HEK293 (cell line): ENCODE data around the gene FAF2.

Experiments
- CTCF ChIA-PET: fragments of 350-600 bp; formaldehyde crosslinking; extraction: SDS; loops from one replicate; lab custom pipeline; 2021; ENCODE audit warnings: antibody characterized with exemption; lab: Yijun Ruan, JAX
- POLR2A ChIA-PET: fragments of 300-600 bp; formaldehyde crosslinking; extraction: SDS; loops from one replicate; lab custom pipeline; 2020; ENCODE audit warnings: antibody characterized with exemption, inconsistent platforms; lab: Yijun Ruan, JAX
- H3K27ac ChIP-seq: fragments of 200-500 bp; sonication (Bioruptor generic); 2 replicates; pipeline ENCODE4 v1.5.1; 2014; ENCODE audit warnings: low read depth, low read length, control low read depth, inconsistent platforms; ENCODE audit errors: extremely low read depth
- H3K36me3 ChIP-seq, 2 experiments: fragments of 200-500 bp in 1 of 2; sonication (Bioruptor generic) in 1 of 2; 1 replicate in 1 of 2; 2 replicates in 1 of 2; pipeline ENCODE4 v1.5.1; 2014 to 2017; ENCODE audit warnings: inconsistent platforms in 2 of 2, low read length in 2 of 2; ENCODE audit not compliant: control insufficient read depth in 2 of 2, insufficient read depth in 1 of 2
- H3K4me1 ChIP-seq: fragments of 200-500 bp; sonication (Bioruptor generic); 2 replicates; pipeline ENCODE4 v1.5.1; 2014; ENCODE audit warnings: mild to moderate bottlenecking, low read length, inconsistent platforms; ENCODE audit not compliant: control insufficient read depth, insufficient read depth
- H3K4me3 ChIP-seq: 2 replicates; pipeline ENCODE4 v1.5.1; 2011; ENCODE audit warnings: low read depth, mild to moderate bottlenecking, control low read depth, low read length, moderate library complexity
- H3K9me3 ChIP-seq: fragments of 200-500 bp; sonication (Bioruptor generic); 2 replicates; pipeline ENCODE4 v1.5.1; 2014; ENCODE audit warnings: low read depth, low read length, inconsistent platforms; ENCODE audit not compliant: control insufficient read depth, insufficient read depth
- EGR2 ChIP-seq: fragments of 450-650 bp; formaldehyde crosslinking; IDR thresholded peaks from 2 replicates; pipeline ENCODE4 v1.5.1; 2016; ENCODE audit warnings: low read depth, missing biosample characterization, missing genetic modification characterization
- KLF16 ChIP-seq: fragments of 450-650 bp; formaldehyde crosslinking; IDR thresholded peaks from 2 replicates; pipeline ENCODE4 v1.5.1; 2017; ENCODE audit warnings: missing biosample characterization, missing genetic modification characterization
- MYNN ChIP-seq: fragments of 450-650 bp; formaldehyde crosslinking; IDR thresholded peaks from 2 replicates; pipeline ENCODE4 v1.5.1; 2016; ENCODE audit warnings: missing biosample characterization, missing genetic modification characterization, borderline replicate concordance
- SCRT2 ChIP-seq: fragments of 450-650 bp; formaldehyde crosslinking; IDR thresholded peaks from 2 replicates; pipeline ENCODE4 v1.5.1; 2016; ENCODE audit warnings: missing biosample characterization, missing genetic modification characterization
- SETDB1 ChIP-seq: IDR thresholded peaks from one replicate; pipeline ENCODE4 v1.6.1; 2017; ENCODE audit warnings: mild to moderate bottlenecking, low read length, moderate library complexity, mixed read lengths; ENCODE audit not compliant: insufficient read length
- ZNF112 ChIP-seq: fragments of 450-650 bp; formaldehyde crosslinking; IDR thresholded peaks from 2 replicates; pipeline ENCODE4 v1.5.0; 2017; ENCODE audit warnings: missing biosample characterization, missing genetic modification characterization
- ZNF239 ChIP-seq: fragments of 450-650 bp; formaldehyde crosslinking; IDR thresholded peaks from 2 replicates; pipeline ENCODE4 v1.5.1; 2016; ENCODE audit warnings: missing biosample characterization, missing genetic modification characterization
- ZNF341 ChIP-seq: fragments of 450-650 bp; formaldehyde crosslinking; IDR thresholded peaks from 2 replicates; pipeline ENCODE4; 2016; ENCODE audit warnings: low read depth, missing biosample characterization, missing genetic modification characterization
- ZNF529 ChIP-seq: fragments of 450-650 bp; formaldehyde crosslinking; IDR thresholded peaks from 2 replicates; pipeline ENCODE4 v1.5.1; 2017; ENCODE audit warnings: missing genetic modification characterization, missing biosample characterization; ENCODE audit not compliant: insufficient replicate concordance
- ZNF530 ChIP-seq: fragments of 450-650 bp; formaldehyde crosslinking; IDR thresholded peaks from 2 replicates; pipeline ENCODE4 v1.5.1; 2016; ENCODE audit warnings: low read depth, missing biosample characterization, missing genetic modification characterization
- ZNF623 ChIP-seq: fragments of 450-650 bp; formaldehyde crosslinking; IDR thresholded peaks from 2 replicates; pipeline ENCODE4 v1.5.1; 2016; ENCODE audit warnings: missing biosample characterization, missing genetic modification characterization
- ZNF626 ChIP-seq: fragments of 450-650 bp; sonication (Bioruptor Pico); formaldehyde crosslinking; IDR thresholded peaks from 2 replicates; pipeline ENCODE4 v1.5.1; 2018; ENCODE audit warnings: missing biosample characterization, missing genetic modification characterization, inconsistent platforms
- TF ChIP-seq, protein P1 (sequence below): fragments of 450-650 bp; formaldehyde crosslinking; IDR thresholded peaks from 2 replicates; pipeline ENCODE4 v1.5.1; 2016; ENCODE audit warnings: missing biosample characterization, missing genetic modification characterization, borderline replicate concordance
- TF ChIP-seq, protein P2 (sequence below): fragments of 450-650 bp; IDR thresholded peaks from 2 replicates; pipeline ENCODE4 v1.5.1; 2018; ENCODE audit warnings: missing biosample characterization, missing genetic modification characterization
- TF ChIP-seq, protein P3 (sequence below): fragments of 450-650 bp; formaldehyde crosslinking; IDR thresholded peaks from 2 replicates; pipeline ENCODE4 v1.5.1; 2016; ENCODE audit warnings: missing biosample characterization, missing genetic modification characterization
- TF ChIP-seq, protein P4 (sequence below): fragments of 450-650 bp; formaldehyde crosslinking; IDR thresholded peaks from 2 replicates; pipeline ENCODE4 v1.5.1; 2017; ENCODE audit warnings: missing biosample characterization, missing genetic modification characterization

Gene FAF2

DNA sequence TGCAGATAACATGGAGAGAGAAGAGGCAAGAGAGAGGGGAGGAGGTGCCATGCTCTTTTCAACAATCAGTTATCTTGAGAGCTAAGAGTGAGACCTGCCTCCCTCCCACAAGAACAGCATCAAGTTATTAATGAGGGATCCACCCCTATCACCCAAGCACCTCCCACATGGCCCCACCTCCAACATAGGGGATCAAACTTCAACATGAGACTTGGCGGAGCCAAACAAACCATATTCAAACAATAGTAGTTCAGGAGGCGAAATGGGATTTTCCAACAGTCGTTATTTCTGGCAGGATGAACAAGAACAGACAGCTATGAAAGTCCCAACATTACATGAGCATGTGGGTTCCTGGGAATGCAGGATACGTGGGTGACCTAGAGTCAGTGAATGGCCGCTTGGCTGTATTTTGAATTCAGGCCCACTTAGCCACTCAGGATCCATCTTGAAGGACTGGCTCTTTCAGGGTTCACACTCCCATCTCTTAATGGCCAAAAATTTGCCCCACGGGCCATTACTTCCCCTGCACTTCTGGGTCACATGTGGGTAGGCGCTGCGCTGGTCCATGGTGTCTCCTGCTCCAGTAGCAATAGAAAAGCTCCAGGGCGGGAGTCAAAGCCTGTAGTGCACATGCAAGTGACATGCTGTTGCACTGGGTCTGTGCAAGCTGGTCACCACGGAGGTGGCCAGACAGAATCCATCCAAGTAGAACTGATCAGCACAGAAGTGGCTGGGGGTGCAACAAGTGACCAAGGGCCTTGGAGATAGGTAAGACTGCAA is 7.1 kb upstream of the FAF2 start:
- Histone ChIP-seq H3K36me3 (no peaks in the 10 kb centered on the region), H3K27ac (no peak overlapping the region), H3K4me3 (no peak overlapping the region), H3K9me3 (no peaks in the 10 kb centered on the region), H3K4me1 (no peaks in the 10 kb centered on the region)
- POLR2A ChIA-PET, result interaction anchor here (0.6 kb wide), 1 partner anchor 79 kb away, joined by 3 read pairs; no protein-coding TSS in a partner anchor
- CTCF ChIA-PET, result interaction anchor here (0.6 to 1.6 kb wide), 3 partner anchors 24 to 132 kb away, joined by 3 to 4 read pairs (median 4); no protein-coding TSS in a partner anchor
- TF ChIP-seq, protein P1, sequence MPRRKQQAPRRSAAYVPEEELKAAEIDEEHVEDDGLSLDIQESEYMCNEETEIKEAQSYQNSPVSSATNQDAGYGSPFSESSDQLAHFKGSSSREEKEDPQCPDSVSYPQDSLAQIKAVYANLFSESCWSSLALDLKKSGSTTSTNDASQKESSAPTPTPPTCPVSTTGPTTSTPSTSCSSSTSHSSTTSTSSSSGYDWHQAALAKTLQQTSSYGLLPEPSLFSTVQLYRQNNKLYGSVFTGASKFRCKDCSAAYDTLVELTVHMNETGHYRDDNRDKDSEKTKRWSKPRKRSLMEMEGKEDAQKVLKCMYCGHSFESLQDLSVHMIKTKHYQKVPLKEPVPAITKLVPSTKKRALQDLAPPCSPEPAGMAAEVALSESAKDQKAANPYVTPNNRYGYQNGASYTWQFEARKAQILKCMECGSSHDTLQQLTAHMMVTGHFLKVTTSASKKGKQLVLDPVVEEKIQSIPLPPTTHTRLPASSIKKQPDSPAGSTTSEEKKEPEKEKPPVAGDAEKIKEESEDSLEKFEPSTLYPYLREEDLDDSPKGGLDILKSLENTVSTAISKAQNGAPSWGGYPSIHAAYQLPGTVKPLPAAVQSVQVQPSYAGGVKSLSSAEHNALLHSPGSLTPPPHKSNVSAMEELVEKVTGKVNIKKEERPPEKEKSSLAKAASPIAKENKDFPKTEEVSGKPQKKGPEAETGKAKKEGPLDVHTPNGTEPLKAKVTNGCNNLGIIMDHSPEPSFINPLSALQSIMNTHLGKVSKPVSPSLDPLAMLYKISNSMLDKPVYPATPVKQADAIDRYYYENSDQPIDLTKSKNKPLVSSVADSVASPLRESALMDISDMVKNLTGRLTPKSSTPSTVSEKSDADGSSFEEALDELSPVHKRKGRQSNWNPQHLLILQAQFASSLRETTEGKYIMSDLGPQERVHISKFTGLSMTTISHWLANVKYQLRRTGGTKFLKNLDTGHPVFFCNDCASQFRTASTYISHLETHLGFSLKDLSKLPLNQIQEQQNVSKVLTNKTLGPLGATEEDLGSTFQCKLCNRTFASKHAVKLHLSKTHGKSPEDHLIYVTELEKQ (tag by site-specific recombination), result no peak
- no peak for TF ChIP-seq ZNF112 (tag by site-specific recombination)
- TF ChIP-seq, protein P2, sequence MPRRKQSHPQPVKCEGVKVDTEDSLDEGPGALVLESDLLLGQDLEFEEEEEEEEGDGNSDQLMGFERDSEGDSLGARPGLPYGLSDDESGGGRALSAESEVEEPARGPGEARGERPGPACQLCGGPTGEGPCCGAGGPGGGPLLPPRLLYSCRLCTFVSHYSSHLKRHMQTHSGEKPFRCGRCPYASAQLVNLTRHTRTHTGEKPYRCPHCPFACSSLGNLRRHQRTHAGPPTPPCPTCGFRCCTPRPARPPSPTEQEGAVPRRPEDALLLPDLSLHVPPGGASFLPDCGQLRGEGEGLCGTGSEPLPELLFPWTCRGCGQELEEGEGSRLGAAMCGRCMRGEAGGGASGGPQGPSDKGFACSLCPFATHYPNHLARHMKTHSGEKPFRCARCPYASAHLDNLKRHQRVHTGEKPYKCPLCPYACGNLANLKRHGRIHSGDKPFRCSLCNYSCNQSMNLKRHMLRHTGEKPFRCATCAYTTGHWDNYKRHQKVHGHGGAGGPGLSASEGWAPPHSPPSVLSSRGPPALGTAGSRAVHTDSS (tag by site-specific recombination), result no peak
- TF ChIP-seq SETDB1, result no peak
- TF ChIP-seq ZNF623 (tag by site-specific recombination), result no peak
- 0 out of 2 replicates have a peak, but pooled peaks have one; percentile 9 for TF ChIP-seq ZNF341 (tag by site-specific recombination)
- TF ChIP-seq, protein P3, sequence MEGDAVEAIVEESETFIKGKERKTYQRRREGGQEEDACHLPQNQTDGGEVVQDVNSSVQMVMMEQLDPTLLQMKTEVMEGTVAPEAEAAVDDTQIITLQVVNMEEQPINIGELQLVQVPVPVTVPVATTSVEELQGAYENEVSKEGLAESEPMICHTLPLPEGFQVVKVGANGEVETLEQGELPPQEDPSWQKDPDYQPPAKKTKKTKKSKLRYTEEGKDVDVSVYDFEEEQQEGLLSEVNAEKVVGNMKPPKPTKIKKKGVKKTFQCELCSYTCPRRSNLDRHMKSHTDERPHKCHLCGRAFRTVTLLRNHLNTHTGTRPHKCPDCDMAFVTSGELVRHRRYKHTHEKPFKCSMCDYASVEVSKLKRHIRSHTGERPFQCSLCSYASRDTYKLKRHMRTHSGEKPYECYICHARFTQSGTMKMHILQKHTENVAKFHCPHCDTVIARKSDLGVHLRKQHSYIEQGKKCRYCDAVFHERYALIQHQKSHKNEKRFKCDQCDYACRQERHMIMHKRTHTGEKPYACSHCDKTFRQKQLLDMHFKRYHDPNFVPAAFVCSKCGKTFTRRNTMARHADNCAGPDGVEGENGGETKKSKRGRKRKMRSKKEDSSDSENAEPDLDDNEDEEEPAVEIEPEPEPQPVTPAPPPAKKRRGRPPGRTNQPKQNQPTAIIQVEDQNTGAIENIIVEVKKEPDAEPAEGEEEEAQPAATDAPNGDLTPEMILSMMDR (tag by site-specific recombination), result no peak
- peak; percentile 68; the same call in 1 of the 2 replicates for TF ChIP-seq EGR2 (tag by site-specific recombination)
- no peak for TF ChIP-seq ZNF529
- no peak for TF ChIP-seq KLF16 (tag by site-specific recombination)
- peak; percentile 80 for TF ChIP-seq SCRT2
- no peak for TF ChIP-seq ZNF239 (tag by site-specific recombination)

DNA sequence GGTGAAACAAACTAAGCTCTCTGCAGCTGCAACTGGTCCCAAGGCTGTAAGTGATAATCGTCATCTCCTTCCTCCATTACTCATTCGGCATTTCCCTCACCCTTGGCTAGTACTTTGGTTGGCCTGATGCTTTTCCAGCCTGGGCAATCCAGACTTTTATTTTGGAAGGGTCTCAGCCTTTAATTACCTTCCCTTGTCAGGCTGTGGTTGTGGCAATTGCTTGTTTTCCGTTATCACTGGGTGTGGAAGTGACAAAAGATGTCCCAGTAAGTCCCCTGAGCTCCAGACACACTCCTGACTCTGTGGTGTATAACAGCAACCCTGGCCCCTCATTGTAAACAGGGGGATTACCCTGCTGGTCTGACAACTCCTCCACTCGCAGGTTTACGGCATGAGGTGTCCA is 6.3 kb upstream of the FAF2 start:
- POLR2A ChIA-PET, result interaction anchor here (0.7 kb wide), 1 partner anchor 23 kb away, joined by 3 read pairs; no protein-coding TSS in a partner anchor
- no peak for TF ChIP-seq ZNF626 (tag by site-specific recombination)
- TF ChIP-seq ZNF530 (tag by site-specific recombination), result no peak
- TF ChIP-seq, protein P4, sequence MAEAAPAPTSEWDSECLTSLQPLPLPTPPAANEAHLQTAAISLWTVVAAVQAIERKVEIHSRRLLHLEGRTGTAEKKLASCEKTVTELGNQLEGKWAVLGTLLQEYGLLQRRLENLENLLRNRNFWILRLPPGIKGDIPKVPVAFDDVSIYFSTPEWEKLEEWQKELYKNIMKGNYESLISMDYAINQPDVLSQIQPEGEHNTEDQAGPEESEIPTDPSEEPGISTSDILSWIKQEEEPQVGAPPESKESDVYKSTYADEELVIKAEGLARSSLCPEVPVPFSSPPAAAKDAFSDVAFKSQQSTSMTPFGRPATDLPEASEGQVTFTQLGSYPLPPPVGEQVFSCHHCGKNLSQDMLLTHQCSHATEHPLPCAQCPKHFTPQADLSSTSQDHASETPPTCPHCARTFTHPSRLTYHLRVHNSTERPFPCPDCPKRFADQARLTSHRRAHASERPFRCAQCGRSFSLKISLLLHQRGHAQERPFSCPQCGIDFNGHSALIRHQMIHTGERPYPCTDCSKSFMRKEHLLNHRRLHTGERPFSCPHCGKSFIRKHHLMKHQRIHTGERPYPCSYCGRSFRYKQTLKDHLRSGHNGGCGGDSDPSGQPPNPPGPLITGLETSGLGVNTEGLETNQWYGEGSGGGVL (tag by site-specific recombination), result no peak
- TF ChIP-seq, protein P2 (tag by site-specific recombination), result peak; percentile 21; the same call in 1 of the 2 replicates
- peak; percentile 97 for TF ChIP-seq MYNN (tag by site-specific recombination)
- TF ChIP-seq, all 188 proteins: peak for 2
- Histone ChIP-seq H3K4me3 (no peak overlapping the region), H3K4me1 (no peaks in the 10 kb centered on the region), H3K9me3 (no peaks in the 10 kb centered on the region), H3K27ac (no peak overlapping the region), H3K36me3 (no peaks in the 10 kb centered on the region)
- CTCF ChIA-PET, result interaction anchor here (0.6 to 1.6 kb wide), 5 partner anchors 11 to 925 kb away, joined by 3 to 5 read pairs (median 4); no protein-coding TSS in a partner anchor
